AG10803 (cell line): ENCODE measurements around the gene HOXA3.

Experiments used
- DNase-seq: peaks from one replicate; pipeline ENCODE4 v3.0.0; 2010; ENCODE audit warnings: low read depth
- H3K4me3 ChIP-seq: 2 replicates; pipeline ENCODE4 v1.5.1; 2011; ENCODE audit warnings: mild to moderate bottlenecking, low read length, control low read depth
- CTCF ChIP-seq: conservative IDR thresholded peaks from 2 replicates; pipeline ENCODE4 v1.5.1; 2011; ENCODE audit warnings: mild to moderate bottlenecking, low read length, control low read depth, inconsistent platforms

HOXA3 gene

GRCh38 chr7:27183682-27184336 is 31.4 kb upstream of the HOXA3 start:
- peak overlapping the region; percentile 79 for H3K4me3 ChIP-seq
- TF ChIP-seq CTCF = no peak
- no peak for DNase-seq

- no peak for DNase-seq
- no peak for TF ChIP-seq CTCF
- H3K4me3 ChIP-seq = peak overlapping the region; percentile 79
Observed at GRCh38 chr7:27182861-27183681, 30.7 kb upstream of the HOXA3 start.

GRCh38 chr7:27182285-27182841 is 30.0 kb upstream of the HOXA3 start:
- TF ChIP-seq CTCF = no peak
- DNase-seq = no peak
- peak overlapping the region; percentile 79 for H3K4me3 ChIP-seq

- TF ChIP-seq CTCF = no peak
Observed at GRCh38 chr7:27181795-27182275, 29.5 kb upstream of the HOXA3 start.

GRCh38 chr7:27180431-27181420 is 28.3 kb upstream of the HOXA3 start:
- no peak for DNase-seq
- no peak for TF ChIP-seq CTCF
- H3K4me3 ChIP-seq = peak overlapping the region; percentile 87

More at GRCh38 chr7:27181795-27182275, 29.5 kb upstream of the HOXA3 start:
- peak overlapping the region; percentile 79 for H3K4me3 ChIP-seq
- no peak for DNase-seq

- DNase-seq = peak; percentile 82
- peak overlapping the region; percentile 87 for H3K4me3 ChIP-seq
- TF ChIP-seq CTCF = peak; percentile 73
Observed at GRCh38 chr7:27179503-27180430, 27.4 kb upstream of the HOXA3 start.
